HAP-1 (cell line): ENCODE data around the gene RNF130.
"Not testable (repeated sequence)": the region's sequence is repeated elsewhere in the genome, so short reads cannot be mapped to it uniquely, and the experiment has no call there.

Experiments
- DNase-seq, 2 experiments: peaks; one replicate each; pipeline ENCODE4 v3.0.0-alpha.2; 2016 to 2020; ENCODE audit warnings: low spot score in 2 of 2
- H3K27me3 ChIP-seq: fragments of 250-450 bp; sonication (Bioruptor Pico); 2 replicates; pipeline ENCODE4 v1.5.1; 2020; ENCODE audit warnings: low read depth, mild to moderate bottlenecking, moderate library complexity
- H3K36me3 ChIP-seq: fragments of 250-450 bp; sonication (Bioruptor Pico); replicated peaks from 2 replicates; pipeline ENCODE4 v1.5.1; 2020; ENCODE audit warnings: mild to moderate bottlenecking
- H3K4me1 ChIP-seq: fragments of 250-450 bp; sonication (Bioruptor Pico); 2 replicates; pipeline ENCODE4 v1.5.1; 2020; ENCODE audit warnings: mild to moderate bottlenecking
- H3K4me3 ChIP-seq: fragments of 250-450 bp; sonication (Bioruptor Pico); 2 replicates; pipeline ENCODE4 v1.5.1; 2020; ENCODE audit warnings: mild to moderate bottlenecking, moderate library complexity
- H3K9me3 ChIP-seq: fragments of 250-450 bp; sonication (Bioruptor Pico); 2 replicates; pipeline ENCODE4 v1.5.1; 2020; ENCODE audit warnings: mild to moderate bottlenecking, moderate library complexity
- in situ Hi-C: fragments of 300-500 bp; cut with MboI; formaldehyde crosslinking; loops from 3 replicates; pipeline ENCODE4 v1.14.3; 2020; ENCODE audit warnings: low sequenced_read_pairs, inconsistent platforms, mixed read lengths

RNF130 gene

DNA sequence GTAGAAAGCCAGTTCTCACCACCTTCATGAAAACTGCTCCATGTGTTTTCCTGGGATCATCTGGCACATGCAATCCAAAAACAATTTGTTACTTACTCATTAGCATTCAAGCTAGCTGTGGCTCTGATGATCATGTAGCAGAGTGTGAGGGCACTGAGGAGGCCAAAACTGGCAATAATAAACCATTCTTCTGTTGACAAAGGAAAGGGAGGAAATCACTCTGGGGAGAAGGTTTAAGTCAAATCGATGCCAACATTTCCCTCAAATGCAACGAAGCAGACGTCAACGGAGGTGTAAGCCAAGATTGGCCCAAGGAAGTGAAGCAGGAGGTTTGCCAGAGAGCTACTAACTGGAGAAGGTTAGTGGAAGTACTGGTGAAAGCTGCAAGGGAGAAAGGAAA is 108.2 kb downstream of the RNF130 start:
- Histone ChIP-seq H3K4me3 (no peak overlapping the region), H3K36me3 (peaks cover 51% of the 10 kb centered on the region), H3K9me3 (no peaks in the 10 kb centered on the region), H3K27me3 (0 out of 2 replicates have a peak, but pooled peaks cover 2% of the 10 kb centered on the region), H3K4me1 (no peaks in the 10 kb centered on the region)
- in situ Hi-C loops = no loop called here
- DNase-seq = no peak

DNA sequence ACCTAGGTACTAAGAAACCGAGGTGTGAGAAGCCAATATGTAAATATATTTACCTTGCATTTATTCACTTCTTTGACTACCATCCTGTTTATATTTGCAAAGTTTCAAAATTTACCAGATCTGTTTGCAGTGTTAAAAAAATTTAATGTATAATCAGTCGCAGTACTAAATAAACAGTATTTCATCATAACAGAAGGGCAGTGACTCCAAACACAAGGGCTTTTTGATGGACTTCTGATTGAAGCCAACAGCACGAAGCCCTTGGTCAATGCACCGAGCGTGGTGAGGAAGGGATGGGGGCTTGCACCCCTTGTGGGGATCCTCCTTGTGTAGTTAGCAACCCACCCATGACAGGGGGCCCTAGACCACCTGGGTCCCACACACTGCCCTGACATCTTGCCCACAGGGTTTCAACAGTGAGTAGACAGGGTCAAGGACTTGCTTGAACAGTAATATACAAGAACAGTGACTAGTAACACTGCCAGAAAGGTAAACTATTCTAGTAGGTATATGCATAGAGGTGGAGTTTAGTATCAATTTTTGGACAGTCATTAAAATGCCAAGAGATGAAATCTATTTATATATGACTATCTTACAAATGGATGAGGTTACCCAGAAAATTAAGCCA is 111.2 kb downstream of the RNF130 start:
- DNase-seq = no peak
- 0 out of 2 replicates have a peak, but pooled peaks cover 2% of the 10 kb centered on the region for H3K27me3 ChIP-seq
- in situ Hi-C loops = no loop called here
- peaks cover 44% of the 10 kb centered on the region for H3K36me3 ChIP-seq
- H3K4me3 ChIP-seq = no peak overlapping the region
- no peaks in the 10 kb centered on the region for H3K9me3 ChIP-seq
- H3K4me1 ChIP-seq = no peaks in the 10 kb centered on the region

DNA sequence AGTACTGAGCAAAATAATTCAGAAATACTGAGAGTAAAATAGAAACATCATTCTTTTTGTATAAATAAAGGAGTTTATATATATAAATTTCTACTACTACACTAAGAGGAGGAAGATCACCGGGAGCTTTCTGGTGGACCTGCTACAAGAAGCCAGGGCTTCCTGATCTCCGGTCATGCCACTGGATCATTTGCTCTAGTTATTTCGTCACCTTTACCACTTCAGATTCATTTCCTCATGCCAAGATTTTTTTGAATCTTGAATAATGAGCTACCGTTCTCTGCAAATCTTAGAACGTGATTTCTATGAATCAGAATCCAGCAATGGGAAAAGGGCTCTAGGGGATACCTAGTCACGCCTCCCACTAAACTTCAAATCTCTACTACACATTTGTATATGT is 111.9 kb downstream of the RNF130 start:
- Histone ChIP-seq H3K4me3 (no peak overlapping the region), H3K36me3 (peaks cover 43% of the 10 kb centered on the region), H3K9me3 (no peaks in the 10 kb centered on the region), H3K27me3 (0 out of 2 replicates have a peak, but pooled peaks cover 2% of the 10 kb centered on the region), H3K4me1 (no peaks in the 10 kb centered on the region)
- in situ Hi-C loops = no loop called here
- DNase-seq = no peak

DNA sequence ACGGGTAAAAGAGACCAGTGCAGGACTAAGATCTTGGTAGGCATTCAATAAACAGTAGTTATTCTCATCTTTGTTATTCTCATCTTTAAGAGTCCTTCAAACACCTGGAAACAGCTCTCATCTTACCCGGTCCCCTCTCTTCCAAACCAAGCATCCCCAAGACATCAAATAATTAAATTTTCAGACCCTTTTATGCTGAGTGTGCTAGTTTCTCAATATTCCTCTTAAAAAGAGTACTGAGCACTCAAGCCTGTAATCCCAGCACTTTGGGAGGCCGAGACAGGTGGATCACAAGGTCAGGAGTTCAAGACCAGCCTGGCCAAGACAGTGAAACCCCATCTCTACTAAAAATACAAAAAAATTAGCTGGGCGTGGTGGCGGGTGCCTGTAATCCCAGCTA is 112.4 kb downstream of the RNF130 start:
- H3K4me1 ChIP-seq, H3K4me3 ChIP-seq, in situ Hi-C loops, H3K27me3 ChIP-seq, DNase-seq, H3K9me3 ChIP-seq: not testable (repeated sequence)
- peaks cover 40% of the 10 kb centered on the region for H3K36me3 ChIP-seq

DNA sequence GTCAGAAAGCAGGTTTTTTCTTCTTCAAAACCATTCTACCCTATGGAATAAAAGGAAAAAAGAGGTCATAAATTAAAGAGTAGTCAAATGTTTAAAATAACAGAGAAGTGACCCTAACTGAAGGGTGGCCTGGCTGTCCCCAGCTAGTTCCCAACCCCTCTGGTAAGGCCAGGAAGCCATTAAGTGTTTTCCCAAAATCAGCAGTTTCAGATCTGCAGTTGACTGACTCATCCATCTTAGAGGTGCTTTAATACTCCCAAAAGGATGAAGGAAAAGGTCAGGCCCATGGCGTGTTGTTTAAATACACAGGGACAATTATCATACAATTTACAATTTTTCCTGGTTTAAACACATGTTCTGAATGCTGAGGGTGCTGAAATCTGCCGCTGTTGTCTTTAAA is 115.9 kb downstream of the RNF130 start:
- Histone ChIP-seq H3K27me3 (0 out of 2 replicates have a peak, but pooled peaks cover 2% of the 10 kb centered on the region), H3K36me3 (peaks cover 13% of the 10 kb centered on the region), H3K4me3 (no peak overlapping the region), H3K9me3 (no peaks in the 10 kb centered on the region), H3K4me1 (no peaks in the 10 kb centered on the region)
- DNase-seq = no peak
- in situ Hi-C loops = no loop called here

DNA sequence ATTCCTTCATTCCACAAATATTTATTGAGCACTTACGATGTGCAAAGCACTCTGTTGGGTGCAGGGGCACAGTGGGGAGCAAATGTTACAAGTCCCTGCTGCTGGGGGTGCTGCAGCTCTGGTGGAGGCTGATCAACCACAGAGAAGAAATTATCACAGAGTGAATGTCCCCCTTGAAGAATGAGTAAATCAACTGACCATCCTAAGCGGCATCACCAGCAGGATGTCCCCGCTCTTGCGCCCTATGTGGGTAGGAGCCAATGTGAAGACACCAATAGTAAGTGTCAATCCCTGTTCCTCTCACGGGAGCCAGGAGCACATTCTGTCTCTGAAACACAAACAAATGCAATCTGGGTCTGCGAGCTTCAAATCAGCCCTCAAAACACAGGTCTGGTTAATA is 116.5 kb downstream of the RNF130 start:
- Histone ChIP-seq H3K27me3 (0 out of 2 replicates have a peak, but pooled peaks cover 2% of the 10 kb centered on the region), H3K36me3 (peaks cover 13% of the 10 kb centered on the region), H3K9me3 (no peaks in the 10 kb centered on the region), H3K4me3 (no peak overlapping the region), H3K4me1 (no peaks in the 10 kb centered on the region)
- no peak for DNase-seq
- in situ Hi-C loops = no loop called here

DNA sequence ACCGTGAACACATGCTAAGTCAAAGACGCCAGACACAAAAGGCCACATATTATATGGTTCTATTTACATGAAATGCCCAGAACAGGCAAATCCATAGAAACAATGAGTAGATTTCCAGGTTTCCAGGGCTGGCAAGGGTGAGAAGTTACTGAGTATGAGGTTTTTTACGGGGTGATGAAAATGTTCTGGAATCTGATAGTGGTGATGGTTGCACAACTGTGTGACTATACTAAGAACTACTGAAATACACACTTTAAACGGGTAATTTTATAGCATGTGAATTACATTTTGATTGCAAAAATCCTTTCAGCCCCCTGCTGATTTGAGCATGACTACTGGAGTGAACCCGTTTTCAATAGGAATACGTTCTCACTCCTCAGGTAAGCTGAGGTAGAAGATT is 117.1 kb downstream of the RNF130 start:
- in situ Hi-C loops = no loop called here
- Histone ChIP-seq H3K27me3 (no peaks in the 10 kb centered on the region), H3K4me1 (no peaks in the 10 kb centered on the region), H3K36me3 (peaks cover 13% of the 10 kb centered on the region), H3K9me3 (no peaks in the 10 kb centered on the region), H3K4me3 (no peak overlapping the region)
- no peak for DNase-seq

DNA sequence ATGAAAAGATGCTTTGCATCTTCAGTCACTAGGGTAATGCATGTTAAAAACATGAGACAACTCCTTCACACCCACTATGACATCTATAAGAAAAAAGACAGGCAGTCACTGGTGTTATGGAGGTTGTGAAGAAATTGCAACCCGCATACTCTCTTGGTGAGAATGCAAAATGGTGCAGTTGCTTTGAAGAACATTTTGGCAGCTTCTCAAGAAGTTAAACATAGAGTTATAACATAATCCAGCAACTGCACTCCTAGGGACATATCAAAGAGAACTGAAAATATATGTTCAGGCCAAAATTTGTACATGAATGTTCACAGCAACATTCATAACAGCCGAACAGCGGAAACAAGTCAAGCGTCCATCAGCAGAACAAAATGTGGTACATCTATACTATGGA is 117.6 kb downstream of the RNF130 start:
- Histone ChIP-seq H3K4me1 (no peaks in the 10 kb centered on the region), H3K36me3 (peaks cover 13% of the 10 kb centered on the region), H3K27me3 (no peaks in the 10 kb centered on the region), H3K4me3 (no peak overlapping the region), H3K9me3 (no peaks in the 10 kb centered on the region)
- DNase-seq = no peak
- in situ Hi-C loops = no loop called here

DNA sequence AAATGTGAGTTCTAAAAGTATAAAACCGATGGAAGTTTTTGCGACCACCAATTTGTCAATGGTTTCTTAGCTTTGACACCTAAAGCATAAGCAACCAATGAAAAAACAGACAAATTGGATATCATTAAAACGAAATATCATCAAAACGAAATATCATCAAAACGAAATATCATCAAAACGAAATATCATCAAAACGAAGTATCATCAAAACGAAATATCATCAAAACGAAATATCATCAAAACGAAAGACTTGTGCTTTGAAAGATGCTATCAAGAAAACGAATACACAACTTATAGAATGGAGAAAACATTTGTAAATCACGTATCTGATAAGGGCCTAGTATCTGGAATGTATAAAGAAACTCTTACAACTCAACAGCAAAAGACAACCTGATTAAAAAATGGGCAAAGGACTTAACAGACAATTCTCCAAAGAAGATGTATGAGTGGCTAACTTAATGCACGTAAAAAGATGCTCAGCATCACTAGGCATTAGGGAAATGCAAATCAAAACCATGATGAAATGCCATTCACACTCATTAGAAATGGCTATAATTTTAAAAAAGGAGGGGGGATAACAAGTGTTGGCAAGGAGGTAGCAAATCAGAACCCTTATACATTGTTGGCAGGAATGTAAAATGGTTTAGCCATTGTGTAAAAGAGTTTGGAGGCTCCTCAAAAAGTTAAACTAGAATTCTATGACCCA is 134.4 kb downstream of the RNF130 start:
- H3K27me3 ChIP-seq = no peaks in the 10 kb centered on the region
- H3K4me1 ChIP-seq = no peaks in the 10 kb centered on the region
- in situ Hi-C loops = no loop called here
- 0 out of 2 replicates have a peak, but pooled peaks cover 3% of the 10 kb centered on the region for H3K36me3 ChIP-seq
- no peak for DNase-seq
- no peak overlapping the region for H3K4me3 ChIP-seq
- no peaks in the 10 kb centered on the region for H3K9me3 ChIP-seq

DNA sequence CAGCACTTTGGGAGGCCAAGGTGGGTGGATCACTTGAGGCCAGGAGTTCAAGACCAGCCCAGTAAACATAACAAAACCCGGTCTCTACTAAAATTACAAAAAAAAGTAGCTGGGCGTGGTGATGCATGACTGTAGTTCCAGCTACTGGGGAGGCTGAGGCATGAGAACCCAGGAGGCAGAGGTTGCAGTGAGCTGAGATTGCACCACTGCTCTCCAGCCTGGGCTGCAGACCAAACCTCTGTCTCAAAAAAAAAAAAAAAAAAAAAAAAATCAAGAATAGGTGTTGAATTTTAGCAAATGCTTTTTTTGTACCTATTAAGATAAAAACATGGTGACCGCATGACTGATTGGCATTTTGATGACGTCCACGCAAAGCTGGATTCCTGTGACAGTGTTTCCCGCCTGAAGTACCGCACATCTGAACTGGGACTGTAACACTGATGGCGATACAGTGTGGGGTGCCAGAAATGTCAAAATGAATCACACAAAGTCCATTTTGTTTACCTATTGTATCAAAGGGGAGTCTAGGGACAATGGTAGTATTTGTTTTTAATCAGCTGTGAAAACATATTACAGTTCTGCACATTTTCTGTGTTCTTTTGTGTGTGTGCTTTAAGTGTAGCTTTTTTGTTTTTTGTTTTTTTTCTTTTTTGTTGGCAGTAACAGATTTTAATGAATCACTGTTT is 140.6 kb downstream of the RNF130 start:
- Histone ChIP-seq H3K4me1 (no peaks in the 10 kb centered on the region), H3K36me3 (no peaks in the 10 kb centered on the region), H3K4me3 (no peak overlapping the region), H3K27me3 (no peaks in the 10 kb centered on the region), H3K9me3 (no peaks in the 10 kb centered on the region)
- in situ Hi-C loops = no loop called here
- no peak for DNase-seq

DNA sequence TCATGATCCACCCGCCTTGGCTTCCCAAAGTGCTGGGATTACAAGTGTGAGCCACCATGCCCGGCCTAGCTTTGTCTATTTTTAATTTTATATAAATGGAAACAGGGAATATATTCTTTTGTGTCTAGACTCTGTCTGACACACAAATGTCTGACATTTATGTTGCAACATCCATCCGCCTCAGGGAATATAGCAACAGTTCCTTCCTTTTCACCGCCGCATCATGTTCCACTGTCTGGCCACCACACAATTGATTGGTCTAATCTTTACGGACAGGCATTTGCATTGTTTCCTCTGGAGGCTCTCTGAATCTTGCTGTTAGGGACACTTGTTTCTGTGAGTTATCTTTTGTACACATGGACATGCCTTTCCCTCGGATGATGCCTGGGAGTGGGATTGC is 143.7 kb downstream of the RNF130 start:
- in situ Hi-C loops = no loop called here
- no peak overlapping the region for H3K4me3 ChIP-seq
- DNase-seq = no peak
- H3K27me3 ChIP-seq = no peaks in the 10 kb centered on the region
- no peaks in the 10 kb centered on the region for H3K36me3 ChIP-seq
- no peaks in the 10 kb centered on the region for H3K9me3 ChIP-seq
- H3K4me1 ChIP-seq = no peaks in the 10 kb centered on the region

DNA sequence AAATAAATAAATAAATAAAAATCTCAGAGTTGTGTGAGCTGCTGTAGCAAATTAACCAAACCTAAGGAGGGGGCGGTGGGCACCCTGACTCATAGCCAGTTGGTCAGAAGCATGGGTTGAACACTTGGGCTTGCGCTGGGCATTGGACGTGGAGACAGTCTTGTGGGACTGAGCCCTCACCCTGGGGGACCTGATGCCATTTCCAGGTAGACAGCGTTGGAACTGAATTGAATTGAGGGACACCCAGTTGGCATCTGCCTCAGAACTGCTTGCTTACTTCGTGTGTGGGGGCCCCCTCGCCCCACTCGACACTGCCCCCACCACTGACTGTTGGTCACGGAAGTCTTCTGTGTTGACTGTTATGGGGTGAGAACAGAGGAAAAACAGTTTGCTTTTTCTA is 144.9 kb downstream of the RNF130 start:
- H3K9me3 ChIP-seq = no peaks in the 10 kb centered on the region
- no peak for DNase-seq
- H3K4me3 ChIP-seq = no peak overlapping the region
- no peaks in the 10 kb centered on the region for H3K4me1 ChIP-seq
- no peaks in the 10 kb centered on the region for H3K27me3 ChIP-seq
- in situ Hi-C loops = no loop called here
- H3K36me3 ChIP-seq = no peaks in the 10 kb centered on the region

DNA sequence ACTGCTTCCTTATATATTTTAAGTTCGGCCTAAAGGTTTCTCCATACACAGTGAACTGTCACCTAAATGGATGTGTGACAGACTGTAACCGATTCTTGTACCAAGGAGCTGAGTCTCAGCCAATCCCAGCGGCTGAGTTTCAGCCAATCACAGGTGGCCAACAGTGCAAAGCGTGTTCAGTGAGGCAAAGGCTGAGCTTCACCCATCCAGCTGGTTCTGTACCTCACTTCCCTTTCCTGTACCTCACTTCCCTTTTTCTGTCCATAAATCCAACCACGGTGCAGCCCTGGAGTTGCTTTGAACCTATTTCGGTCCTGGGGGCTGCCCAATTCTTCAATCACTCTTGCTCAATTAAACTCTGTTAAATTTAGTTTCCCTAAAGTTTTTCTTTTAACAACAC is 148.1 kb downstream of the RNF130 start:
- no peaks in the 10 kb centered on the region for H3K27me3 ChIP-seq
- no peaks in the 10 kb centered on the region for H3K4me1 ChIP-seq
- DNase-seq = no peak
- H3K9me3 ChIP-seq = no peaks in the 10 kb centered on the region
- no peak overlapping the region for H3K4me3 ChIP-seq
- H3K36me3 ChIP-seq = no peaks in the 10 kb centered on the region
- in situ Hi-C loops = no loop called here

DNA sequence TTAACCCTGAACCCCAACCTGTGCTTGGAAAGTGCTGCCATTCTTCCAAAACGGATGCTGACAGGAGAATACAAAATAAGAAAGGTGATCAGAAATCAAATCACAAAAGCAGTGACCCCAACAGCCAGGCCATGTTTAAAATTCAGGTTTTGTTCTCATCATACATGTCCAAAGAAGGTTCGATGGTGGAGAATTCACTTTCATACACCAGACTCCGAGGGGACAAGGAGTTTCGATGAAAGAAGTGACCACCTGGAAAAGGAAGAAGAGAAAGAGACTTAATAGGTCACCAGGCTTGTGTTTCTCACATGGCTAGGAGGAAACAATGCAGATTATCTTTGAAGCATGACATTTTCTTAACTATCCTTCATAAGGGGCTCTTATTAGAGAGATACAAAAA is 151.4 kb downstream of the RNF130 start:
- in situ Hi-C loops = no loop called here
- no peak overlapping the region for H3K4me3 ChIP-seq
- DNase-seq = no peak
- no peaks in the 10 kb centered on the region for H3K9me3 ChIP-seq
- no peaks in the 10 kb centered on the region for H3K36me3 ChIP-seq
- H3K27me3 ChIP-seq = no peaks in the 10 kb centered on the region
- no peaks in the 10 kb centered on the region for H3K4me1 ChIP-seq
